HCT116 (cell line): Measurements from ENCODE around the gene TLE4. TPM values are rescaled to one million over a fixed set of nuclear protein-coding genes. Genes with fewer than 3 reads are reported as not detected.

Experiments
- ATAC-seq: fragments of 200-7000 bp; cut with Tn5 transposase; 2 replicates; pipeline ENCODE4 v1.9.1; 2020; ENCODE audit warnings: mild to moderate bottlenecking, moderate library complexity
- BruUV-seq: library from RNA; stranded (reverse); fragments of 400-500 nt; replicated peaks from 2 replicates; lab custom pipeline; 2021; lab: Mats Ljungman, UMichigan
- CTCF ChIA-PET: fragments of 300-600 bp; sonication (Branson Sonifier 250); formaldehyde crosslinking; loops from one replicate; lab custom pipeline; 2021; ENCODE audit warnings: antibody characterized with exemption; lab: Charles Lee
- POLR2A ChIA-PET: fragments of 300-600, 350-600 bp; sonication (Branson Sonifier 250); formaldehyde crosslinking; loops from one replicate; lab custom pipeline; 2021; ENCODE audit warnings: antibody characterized with exemption; lab: Charles Lee
- RAD21 ChIA-PET, 2 experiments: fragments of 300-600 bp; sonication (Branson Sonifier 250); formaldehyde crosslinking; loops; one replicate each; lab custom pipeline; 2023; ENCODE audit warnings: low total read pairs in 2 of 2; ENCODE audit not compliant: uncharacterized antibody in 2 of 2, unreplicated experiment in 2 of 2, low non-redundant PET in 1 of 2; lab: Charles Lee
- DNase-seq: peaks from one replicate; pipeline ENCODE4 v3.0.0-alpha.2; 2010; ENCODE audit warnings: low read depth, low spot score
- H2AFZ ChIP-seq: fragments of 200-600 bp; shearing (Covaris generic), sonication (generic); 2 replicates; pipeline ENCODE4 v1.6.1; 2017; ENCODE audit warnings: low read depth, mixed run types, mixed read lengths, antibody characterized with exemption, low read length; ENCODE audit not compliant: poor library complexity, severe bottlenecking
- H3K27ac ChIP-seq: 2 replicates; pipeline ENCODE4 v1.5.1; 2012; ENCODE audit warnings: low read depth, low read length
- H3K27me3 ChIP-seq: fragments of 200-600 bp; sonication (generic); 2 replicates; pipeline ENCODE4 v1.6.1; 2016; ENCODE audit warnings: mixed run types, low read length, mixed read lengths; ENCODE audit not compliant: insufficient read depth
- H3K36me3 ChIP-seq, 2 experiments: fragments of 200-500 bp in 1 of 2; fragments of 200-600 bp in 1 of 2; sonication (Bioruptor generic) in 1 of 2; sonication (generic) in 1 of 2; 2 replicates each; pipeline versions ENCODE4 v1.5.1 to v1.6.1; 2014 to 2016; ENCODE audit warnings: low read length in 2 of 2, inconsistent platforms in 1 of 2, mixed read lengths in 1 of 2, mixed run types in 1 of 2; ENCODE audit not compliant: insufficient read depth in 2 of 2, control insufficient read depth in 1 of 2
- H3K4me1 ChIP-seq, 2 experiments: fragments of 200-600 bp in 1 of 2; sonication (generic) in 1 of 2; 2 replicates each; pipeline versions ENCODE4 v1.5.1 to v1.6.1; 2012 to 2017; ENCODE audit warnings: low read length in 2 of 2, inconsistent platforms in 1 of 2, mild to moderate bottlenecking in 1 of 2, mixed read lengths in 1 of 2, mixed run types in 1 of 2, moderate library complexity in 1 of 2; ENCODE audit not compliant: insufficient read depth in 2 of 2, control insufficient read depth in 1 of 2
- H3K4me2 ChIP-seq: fragments of 200-600 bp; sonication (generic); 2 replicates; pipeline ENCODE4 v1.6.1; 2017; ENCODE audit warnings: mixed run types, low read length, mixed read lengths
- H3K4me3 ChIP-seq, 2 experiments: fragments of 200-600 bp in 1 of 2; sonication (generic) in 1 of 2; replicated peaks in 1 of 2; 2 replicates each; pipeline ENCODE4 v1.5.1; 2011 to 2016; ENCODE audit warnings: low read length in 2 of 2, control low read depth in 1 of 2, low read depth in 1 of 2, mild to moderate bottlenecking in 1 of 2, mixed read lengths in 1 of 2, mixed run types in 1 of 2
- H3K79me2 ChIP-seq: fragments of 200-600 bp; sonication (generic); 2 replicates; pipeline ENCODE4 v1.6.1; 2017; ENCODE audit warnings: mild to moderate bottlenecking, mixed run types, low read length, moderate library complexity, mixed read lengths; ENCODE audit not compliant: insufficient read depth
- H3K9ac ChIP-seq: fragments of 200-600 bp; sonication (generic); 2 replicates; pipeline ENCODE4 v1.6.1; 2016; ENCODE audit warnings: low read length, mixed read lengths
- H3K9me2 ChIP-seq: fragments of 200-600 bp; sonication (generic), shearing (Covaris generic); 2 replicates; pipeline ENCODE4 v1.6.1; 2017; ENCODE audit warnings: mixed run types, mild to moderate bottlenecking, moderate library complexity; ENCODE audit not compliant: insufficient read depth
- H3K9me3 ChIP-seq, 2 experiments: fragments of 200-500 bp in 1 of 2; fragments of 200-600 bp in 1 of 2; sonication (Bioruptor generic) in 1 of 2; sonication (generic) in 1 of 2; 2 replicates each; pipeline ENCODE4 v1.6.1; 2014 to 2017; ENCODE audit warnings: low read length in 2 of 2, mixed read lengths in 2 of 2, inconsistent platforms in 1 of 2, low read depth in 1 of 2, mild to moderate bottlenecking in 1 of 2, mixed run types in 1 of 2, moderate library complexity in 1 of 2; ENCODE audit not compliant: control insufficient read depth in 1 of 2, insufficient read depth in 1 of 2
- H4K20me1 ChIP-seq: fragments of 200-600 bp; sonication (generic), shearing (Covaris generic); 2 replicates; pipeline ENCODE4 v1.6.1; 2017; ENCODE audit warnings: mixed run types, mild to moderate bottlenecking, moderate library complexity; ENCODE audit not compliant: insufficient read depth
- CEBPB ChIP-seq: IDR thresholded peaks from 2 replicates; pipeline ENCODE4 v1.6.1; 2012; ENCODE audit warnings: low read depth
- EGR1 ChIP-seq: IDR thresholded peaks from 2 replicates; pipeline ENCODE4 v1.6.1; 2012; ENCODE audit warnings: low read depth
- ELF1 ChIP-seq: IDR thresholded peaks from 2 replicates; pipeline ENCODE4 v1.6.1; 2012; ENCODE audit warnings: low read depth, borderline replicate concordance
- EZH2 ChIP-seq: fragments of 200-600 bp; sonication (generic); IDR thresholded peaks from 2 replicates; pipeline ENCODE4 v1.6.1; 2017; ENCODE audit warnings: antibody characterized with exemption, mixed run types
- EZH2phosphoT487 ChIP-seq: fragments of 200-600 bp; IDR thresholded peaks from 2 replicates; pipeline ENCODE4 v1.6.1; 2018; ENCODE audit warnings: antibody characterized with exemption, borderline replicate concordance
- FOSL1 ChIP-seq: IDR thresholded peaks from 2 replicates; pipeline ENCODE4 v1.6.1; 2012; ENCODE audit warnings: low read depth
- JUND ChIP-seq: IDR thresholded peaks from 2 replicates; pipeline ENCODE4 v1.6.1; 2012
- POLR2AphosphoS5 ChIP-seq: IDR thresholded peaks from 2 replicates; pipeline ENCODE4 v1.6.1; 2011; ENCODE audit warnings: mild to moderate bottlenecking, low read depth, low read length, moderate library complexity
- RAD21 ChIP-seq: IDR thresholded peaks from 2 replicates; pipeline ENCODE4 v1.6.1; 2012; ENCODE audit warnings: low read depth, mild to moderate bottlenecking
- SIN3A ChIP-seq: IDR thresholded peaks from 2 replicates; pipeline ENCODE4 v1.6.1; 2012; ENCODE audit warnings: low read depth
- SP1 ChIP-seq: IDR thresholded peaks from 2 replicates; pipeline ENCODE4 v1.6.1; 2012; ENCODE audit warnings: low read depth
- SRF ChIP-seq: IDR thresholded peaks from 2 replicates; pipeline ENCODE4 v1.6.1; 2012; ENCODE audit warnings: low read depth
- TCF7L2 ChIP-seq: IDR thresholded peaks from 2 replicates; pipeline ENCODE4 v1.7.0; 2011; ENCODE audit warnings: borderline replicate concordance, inconsistent platforms; ENCODE audit not compliant: insufficient read depth, insufficient read length; ENCODE audit errors: extremely low read depth
- YY1 ChIP-seq: IDR thresholded peaks from 2 replicates; pipeline ENCODE4 v1.6.1; 2011; ENCODE audit warnings: low read length, low read depth, moderate library complexity, mild to moderate bottlenecking; ENCODE audit not compliant: insufficient replicate concordance; ENCODE audit errors: extremely low read depth
- ZBTB33 ChIP-seq: IDR thresholded peaks from 2 replicates; pipeline ENCODE4 v1.6.1; 2011; ENCODE audit warnings: mild to moderate bottlenecking, low read length, moderate library complexity; ENCODE audit not compliant: insufficient replicate concordance; ENCODE audit errors: extremely low read depth
- ZFX ChIP-seq: fragments of 450-650 bp; IDR thresholded peaks from 2 replicates; pipeline ENCODE4 v1.6.1; 2017
- ZNF274 ChIP-seq: fragments of 200-500 bp; sonication (Bioruptor generic); IDR thresholded peaks from 2 replicates; pipeline ENCODE4 v1.6.1; 2014; ENCODE audit warnings: mild to moderate bottlenecking, low read depth, low read length, inconsistent platforms
- intact Hi-C: fragments of 100-400 bp; cut with micrococcal nuclease; formaldehyde crosslinking; loops from 2 replicates; pipeline ENCODE4 v1.10.0; 2022
- total RNA-seq: library from RNA; stranded (reverse); gene quantifications from one replicate; pipeline ENCODE4 v1.2.1, GENCODE V29; 2021; ENCODE audit not compliant: unreplicated experiment
- TF ChIP-seq, protein P1 (sequence below): IDR thresholded peaks from 2 replicates; pipeline ENCODE4 v1.6.1; 2012
- TF ChIP-seq, protein P2 (sequence below): IDR thresholded peaks from 2 replicates; pipeline ENCODE4 v1.6.1; 2012; ENCODE audit warnings: low read depth
- TF ChIP-seq, protein P3 (sequence below), 3 experiments: fragments of 200-600 bp in 1 of 3; sonication (generic) in 1 of 3; IDR thresholded peaks in 2 of 3; conservative IDR thresholded peaks in 1 of 3; 2 replicates each; pipeline ENCODE4 v1.5.1; 2012 to 2017; ENCODE audit warnings: low read depth in 2 of 3, low read length in 2 of 3, antibody characterized with exemption in 1 of 3, borderline replicate concordance in 1 of 3, control low read depth in 1 of 3, mild to moderate bottlenecking in 1 of 3, mixed read lengths in 1 of 3, mixed run types in 1 of 3, moderate library complexity in 1 of 3; ENCODE audit not compliant: insufficient read depth in 1 of 3

TLE4 gene
- total RNA-seq, 1 experiment from 2014 or later, result 0.39 TPM

DNA sequence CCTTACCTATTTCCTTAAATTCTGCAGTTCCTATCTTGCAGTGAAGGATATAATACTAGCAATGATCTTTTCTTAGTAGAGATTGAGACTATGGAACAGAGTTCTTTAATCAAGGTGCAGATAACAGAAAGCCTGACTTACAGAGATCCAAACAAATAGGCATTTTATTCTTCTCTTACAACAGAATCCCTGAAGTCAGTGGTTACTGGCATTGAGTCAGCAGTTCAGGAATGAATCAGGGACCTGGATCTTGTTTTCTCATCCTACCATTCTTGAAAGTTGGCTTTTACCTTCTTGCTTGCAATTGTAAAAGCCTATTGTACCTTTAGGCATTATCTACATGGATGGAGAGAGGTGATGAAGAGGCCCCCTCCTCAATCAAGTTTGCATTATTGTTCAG lies 47.5 kb upstream of the TLE4 start:
- no peak for ATAC-seq
- Histone ChIP-seq H3K4me1 (no peaks in the 10 kb centered on the region), H3K9me2 (no peaks in the 10 kb centered on the region), H3K27me3 (no peaks in the 10 kb centered on the region), H3K4me2 (no peak overlapping the region), H2AFZ (no peak overlapping the region), H3K79me2 (no peaks in the 10 kb centered on the region), H3K9ac (no peak overlapping the region), H3K36me3 (no peaks in the 10 kb centered on the region), H3K4me3 (no peak overlapping the region), H4K20me1 (no peaks in the 10 kb centered on the region), H3K9me3 (peaks cover 3 to 16% of the 10 kb centered on the region in 2 experiments; a peak in 2 of 4 replicates), H3K27ac (no peak overlapping the region)
- ChIA-PET POLR2A (no interaction called here), CTCF (no interaction called here), RAD21 (no interaction called here)
- intact Hi-C loops, result no loop called here
- TF ChIP-seq EGR1 (no peak), TCF7L2 (no peak), RAD21 (no peak), FOSL1 (no peak), SP1 (no peak), ZNF274 (no peak), SIN3A (no peak), YY1 (no peak), ELF1 (no peak), EZH2phosphoT487 (no peak), SRF (no peak), ZBTB33 (no peak), JUND (no peak), POLR2AphosphoS5 (no peak), EZH2 (no peak), ZFX (no peak), CEBPB (no peak)
- TF ChIP-seq, protein P1, sequence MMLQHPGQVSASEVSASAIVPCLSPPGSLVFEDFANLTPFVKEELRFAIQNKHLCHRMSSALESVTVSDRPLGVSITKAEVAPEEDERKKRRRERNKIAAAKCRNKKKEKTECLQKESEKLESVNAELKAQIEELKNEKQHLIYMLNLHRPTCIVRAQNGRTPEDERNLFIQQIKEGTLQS, result no peak
- TF ChIP-seq, protein P2, sequence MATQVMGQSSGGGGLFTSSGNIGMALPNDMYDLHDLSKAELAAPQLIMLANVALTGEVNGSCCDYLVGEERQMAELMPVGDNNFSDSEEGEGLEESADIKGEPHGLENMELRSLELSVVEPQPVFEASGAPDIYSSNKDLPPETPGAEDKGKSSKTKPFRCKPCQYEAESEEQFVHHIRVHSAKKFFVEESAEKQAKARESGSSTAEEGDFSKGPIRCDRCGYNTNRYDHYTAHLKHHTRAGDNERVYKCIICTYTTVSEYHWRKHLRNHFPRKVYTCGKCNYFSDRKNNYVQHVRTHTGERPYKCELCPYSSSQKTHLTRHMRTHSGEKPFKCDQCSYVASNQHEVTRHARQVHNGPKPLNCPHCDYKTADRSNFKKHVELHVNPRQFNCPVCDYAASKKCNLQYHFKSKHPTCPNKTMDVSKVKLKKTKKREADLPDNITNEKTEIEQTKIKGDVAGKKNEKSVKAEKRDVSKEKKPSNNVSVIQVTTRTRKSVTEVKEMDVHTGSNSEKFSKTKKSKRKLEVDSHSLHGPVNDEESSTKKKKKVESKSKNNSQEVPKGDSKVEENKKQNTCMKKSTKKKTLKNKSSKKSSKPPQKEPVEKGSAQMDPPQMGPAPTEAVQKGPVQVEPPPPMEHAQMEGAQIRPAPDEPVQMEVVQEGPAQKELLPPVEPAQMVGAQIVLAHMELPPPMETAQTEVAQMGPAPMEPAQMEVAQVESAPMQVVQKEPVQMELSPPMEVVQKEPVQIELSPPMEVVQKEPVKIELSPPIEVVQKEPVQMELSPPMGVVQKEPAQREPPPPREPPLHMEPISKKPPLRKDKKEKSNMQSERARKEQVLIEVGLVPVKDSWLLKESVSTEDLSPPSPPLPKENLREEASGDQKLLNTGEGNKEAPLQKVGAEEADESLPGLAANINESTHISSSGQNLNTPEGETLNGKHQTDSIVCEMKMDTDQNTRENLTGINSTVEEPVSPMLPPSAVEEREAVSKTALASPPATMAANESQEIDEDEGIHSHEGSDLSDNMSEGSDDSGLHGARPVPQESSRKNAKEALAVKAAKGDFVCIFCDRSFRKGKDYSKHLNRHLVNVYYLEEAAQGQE, result no peak
- TF ChIP-seq, protein P3, sequence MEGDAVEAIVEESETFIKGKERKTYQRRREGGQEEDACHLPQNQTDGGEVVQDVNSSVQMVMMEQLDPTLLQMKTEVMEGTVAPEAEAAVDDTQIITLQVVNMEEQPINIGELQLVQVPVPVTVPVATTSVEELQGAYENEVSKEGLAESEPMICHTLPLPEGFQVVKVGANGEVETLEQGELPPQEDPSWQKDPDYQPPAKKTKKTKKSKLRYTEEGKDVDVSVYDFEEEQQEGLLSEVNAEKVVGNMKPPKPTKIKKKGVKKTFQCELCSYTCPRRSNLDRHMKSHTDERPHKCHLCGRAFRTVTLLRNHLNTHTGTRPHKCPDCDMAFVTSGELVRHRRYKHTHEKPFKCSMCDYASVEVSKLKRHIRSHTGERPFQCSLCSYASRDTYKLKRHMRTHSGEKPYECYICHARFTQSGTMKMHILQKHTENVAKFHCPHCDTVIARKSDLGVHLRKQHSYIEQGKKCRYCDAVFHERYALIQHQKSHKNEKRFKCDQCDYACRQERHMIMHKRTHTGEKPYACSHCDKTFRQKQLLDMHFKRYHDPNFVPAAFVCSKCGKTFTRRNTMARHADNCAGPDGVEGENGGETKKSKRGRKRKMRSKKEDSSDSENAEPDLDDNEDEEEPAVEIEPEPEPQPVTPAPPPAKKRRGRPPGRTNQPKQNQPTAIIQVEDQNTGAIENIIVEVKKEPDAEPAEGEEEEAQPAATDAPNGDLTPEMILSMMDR (IDR thresholded peaks at IDR 0.05 in 2 of 3, conservative IDR thresholded peaks at IDR 0.05 in 1 of 3; ENCODE audit: borderline replicate concordance in 1 of 3, insufficient read depth in 1 of 3, low read depth in 2 of 3, low read length in 2 of 3), result no peak
- BruUV-seq, result no TSS peak
- no peak for DNase-seq
